Measurements from ENCODE around the gene TBC1D22A.

Gene TBC1D22A

DNA sequence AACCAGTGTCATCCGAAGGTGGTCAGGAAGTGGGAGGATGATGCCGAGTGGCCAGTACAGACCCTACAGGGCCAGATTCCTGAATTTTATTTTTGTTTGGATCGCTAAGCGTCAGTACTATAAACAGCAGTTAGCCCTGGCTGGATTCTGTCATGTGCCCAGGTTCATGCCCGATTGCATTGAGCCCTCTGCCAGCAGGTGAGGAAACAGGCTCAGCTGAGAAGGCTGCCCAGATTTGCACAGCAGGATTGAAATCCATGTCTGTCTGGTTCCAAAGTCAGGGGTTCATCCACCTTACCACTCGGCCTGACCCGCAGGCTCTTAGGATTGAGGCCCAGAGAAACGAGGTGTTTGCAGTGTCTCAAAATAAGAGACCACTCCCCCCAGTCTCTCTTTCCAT lies 9.1 kb upstream of the TBC1D22A start:
- no peak for DNase-seq (ENCODE audit: low spot score)

DNA sequence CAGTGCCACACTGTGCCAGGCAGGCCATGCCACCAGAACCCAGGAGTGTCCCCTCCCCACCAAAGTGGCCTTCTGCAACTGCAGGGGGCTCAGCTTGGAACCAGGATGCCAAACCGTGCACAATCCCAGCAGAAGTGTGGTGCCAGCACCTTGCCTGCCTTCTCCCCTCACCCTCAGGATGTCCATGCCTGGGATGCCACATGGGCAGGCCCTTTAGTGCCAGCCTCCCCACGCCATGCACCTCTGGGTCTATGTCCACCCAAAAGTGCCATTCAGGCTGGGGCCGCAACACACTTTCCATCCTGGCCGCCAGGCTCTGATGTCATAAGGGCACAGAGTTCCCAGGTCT lies 8.7 kb upstream of the TBC1D22A start:
- DNase-seq (ENCODE audit: low spot score), result no peak

DNA sequence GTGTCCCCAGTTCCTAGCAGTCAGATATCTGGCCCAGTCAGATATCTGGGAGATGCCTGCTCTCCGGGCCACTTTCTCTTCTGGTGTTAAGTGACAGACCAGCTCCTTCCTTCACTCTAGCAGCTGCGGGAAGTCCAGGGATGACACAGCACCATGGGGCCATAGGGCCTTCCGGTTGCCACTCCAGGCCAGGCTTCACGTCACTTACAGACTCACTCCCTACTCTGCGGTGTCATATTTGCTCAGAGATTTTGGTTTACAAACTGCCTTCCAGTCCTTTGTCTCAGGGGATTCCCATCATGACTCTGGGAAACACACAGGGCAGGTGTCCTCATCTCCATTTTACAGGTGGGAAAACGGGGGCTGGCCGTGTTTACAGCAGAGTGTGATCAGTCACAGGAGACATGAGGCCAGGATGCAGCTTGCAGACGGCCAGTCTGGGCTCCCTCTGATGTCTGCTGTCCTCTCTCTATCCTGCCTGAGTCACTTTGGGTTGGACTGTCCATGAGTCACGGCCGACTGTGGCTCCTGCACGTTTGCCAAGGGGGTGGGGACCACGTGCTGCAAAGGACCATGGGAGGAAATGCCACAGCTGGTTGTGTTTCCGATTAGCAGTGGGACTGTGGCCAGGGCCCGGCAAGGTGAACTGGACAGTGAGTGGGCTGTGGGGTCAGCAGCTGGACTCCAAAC lies 8.2 kb upstream of the TBC1D22A start:
- peak; percentile 98 for DNase-seq (ENCODE audit: low spot score)

DNA sequence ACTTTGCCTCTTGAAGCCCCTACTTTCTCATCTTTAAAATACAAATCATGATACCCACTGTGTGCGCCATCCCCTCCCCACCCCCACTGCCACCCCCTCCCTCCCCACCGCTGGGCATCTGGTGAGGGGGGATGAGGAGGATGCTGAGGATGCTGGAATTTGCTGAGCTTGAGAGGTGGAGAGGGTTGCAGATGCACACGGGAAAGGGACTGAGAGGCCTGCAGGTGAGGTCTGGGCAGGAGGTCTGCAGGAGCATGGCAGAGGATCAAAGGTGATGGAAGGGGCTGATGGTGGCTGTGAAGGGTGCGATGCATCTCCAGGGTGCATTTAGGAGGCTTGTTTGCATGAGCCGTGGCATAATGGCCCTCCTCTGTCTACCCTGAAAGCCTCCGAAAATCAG lies 7.6 kb upstream of the TBC1D22A start:
- no peak for DNase-seq (ENCODE audit: low spot score)

DNA sequence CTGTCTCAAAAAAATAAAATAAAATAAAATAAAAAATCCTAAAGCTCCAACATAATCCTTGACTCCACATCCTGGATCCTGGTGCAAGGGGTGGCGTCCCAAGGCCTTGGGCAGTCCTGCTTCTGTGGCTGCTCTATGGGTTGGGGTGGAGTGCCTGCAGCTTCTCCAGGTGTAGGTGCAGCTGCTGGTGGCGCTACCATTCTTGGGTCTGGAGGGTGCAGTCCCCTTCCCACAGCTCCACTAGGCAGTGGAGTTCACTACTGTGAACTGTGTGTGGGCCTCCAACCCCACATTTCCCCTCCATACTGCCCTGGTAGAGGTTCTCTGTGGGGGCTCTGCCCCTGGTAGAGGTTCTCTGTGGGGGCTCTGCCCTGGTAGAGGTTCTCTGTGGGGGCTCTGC lies 6.9 kb upstream of the TBC1D22A start:
- no peak for DNase-seq (ENCODE audit: low spot score)

DNA sequence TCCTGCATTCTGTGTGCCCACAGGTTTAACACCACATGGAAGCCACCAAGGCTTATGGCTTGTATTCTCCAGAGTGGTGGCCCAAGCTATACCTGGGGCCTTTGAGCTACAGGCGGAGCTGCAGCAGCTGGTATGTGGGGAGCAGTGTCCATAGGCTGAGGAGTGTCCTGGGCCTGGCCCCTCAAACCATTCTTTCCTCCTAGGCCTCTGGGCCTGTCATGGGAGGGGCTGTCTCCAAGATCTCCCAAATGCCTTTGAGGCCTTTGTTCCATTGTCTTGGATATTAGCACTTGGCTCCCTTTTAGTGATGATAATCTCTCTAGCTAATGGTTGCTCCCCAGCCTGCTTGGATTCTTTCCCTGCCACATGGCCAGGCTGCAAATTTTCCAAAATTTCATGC lies 6.4 kb upstream of the TBC1D22A start:
- no peak for DNase-seq (ENCODE audit: low spot score)

DNA sequence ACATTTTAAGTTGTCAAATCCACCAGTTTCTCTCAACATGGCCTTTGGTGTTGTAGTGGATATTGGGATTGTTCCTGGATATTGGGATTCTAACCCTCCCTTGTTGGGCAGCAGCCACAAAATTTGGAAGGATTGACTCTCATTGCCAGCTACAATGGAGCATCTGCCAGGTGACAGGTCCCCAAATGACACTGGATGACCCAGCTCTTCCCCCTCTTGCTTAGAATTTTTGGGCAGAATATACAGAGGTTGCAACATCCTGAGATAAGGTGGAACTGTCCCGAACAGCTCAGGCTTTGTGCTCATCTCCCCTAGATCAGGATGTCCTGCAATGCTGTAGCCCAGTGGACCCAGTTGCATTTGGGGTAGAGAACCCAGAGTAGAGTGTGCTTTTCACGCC lies 5.3 kb upstream of the TBC1D22A start:
- no peak for DNase-seq (ENCODE audit: low spot score)

DNA sequence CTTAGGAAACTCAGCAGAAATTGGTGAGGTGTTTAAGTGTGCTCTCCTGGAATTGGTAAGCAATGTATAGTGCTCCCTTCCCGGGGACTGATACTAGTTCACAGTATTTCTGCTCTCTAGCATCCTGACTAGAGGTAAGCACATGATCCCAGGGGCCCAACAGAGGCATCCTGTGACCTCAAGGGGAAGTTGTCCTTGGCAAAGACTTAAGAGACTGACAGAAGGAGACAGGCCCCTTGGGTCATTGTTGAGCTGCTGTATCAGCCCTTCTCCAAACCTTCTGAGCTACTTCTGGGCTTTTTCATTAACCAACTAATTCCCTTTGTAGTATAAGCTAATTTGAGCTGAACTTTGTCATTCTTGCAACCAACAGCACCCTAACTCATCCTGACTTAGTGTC lies 4.3 kb upstream of the TBC1D22A start:
- DNase-seq (ENCODE audit: low spot score), result no peak

DNA sequence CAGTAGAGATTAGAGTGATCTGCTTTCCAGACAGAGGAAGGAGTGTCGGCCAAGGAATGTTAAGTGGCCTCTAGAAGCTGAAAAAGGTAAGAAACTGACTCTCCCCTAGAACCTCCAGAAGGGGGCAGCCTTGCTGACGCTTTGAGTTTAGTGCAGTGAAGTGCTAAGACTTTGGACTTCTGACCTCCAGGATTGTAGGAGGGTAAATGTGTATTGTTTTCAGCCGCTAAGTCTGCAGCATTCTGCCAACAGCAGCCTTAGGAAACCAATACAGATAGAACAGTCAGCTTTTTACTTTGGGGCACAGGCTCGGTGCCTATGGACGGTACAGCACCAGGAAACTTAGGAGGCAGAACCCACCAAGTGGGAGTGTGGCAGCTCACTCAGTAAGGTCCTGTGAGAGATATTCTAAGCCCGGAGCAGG lies 3.6 kb upstream of the TBC1D22A start:
- peak; percentile 46 for DNase-seq (ENCODE audit: low spot score)

DNA sequence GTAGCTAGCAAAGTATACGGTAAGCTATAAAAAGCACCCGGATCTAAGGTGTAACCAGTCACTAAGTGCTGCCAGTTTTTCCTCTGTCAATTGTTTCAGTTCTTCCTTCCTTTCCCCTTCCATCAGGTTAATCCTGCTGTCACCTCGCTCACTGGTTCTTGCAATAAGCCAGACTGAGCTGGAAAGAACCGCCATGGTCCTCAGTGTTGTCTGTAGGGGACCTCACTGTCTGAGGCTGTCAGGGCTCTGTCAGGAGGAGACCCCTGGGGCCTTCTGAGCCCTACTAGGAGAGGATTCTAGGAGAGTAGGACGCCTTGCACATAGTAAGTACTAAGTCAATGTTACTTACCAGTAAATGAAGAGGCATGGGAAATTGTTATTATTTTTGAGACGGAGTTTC lies 1.4 kb upstream of the TBC1D22A start:
- no peak for DNase-seq (ENCODE audit: low spot score)

DNA sequence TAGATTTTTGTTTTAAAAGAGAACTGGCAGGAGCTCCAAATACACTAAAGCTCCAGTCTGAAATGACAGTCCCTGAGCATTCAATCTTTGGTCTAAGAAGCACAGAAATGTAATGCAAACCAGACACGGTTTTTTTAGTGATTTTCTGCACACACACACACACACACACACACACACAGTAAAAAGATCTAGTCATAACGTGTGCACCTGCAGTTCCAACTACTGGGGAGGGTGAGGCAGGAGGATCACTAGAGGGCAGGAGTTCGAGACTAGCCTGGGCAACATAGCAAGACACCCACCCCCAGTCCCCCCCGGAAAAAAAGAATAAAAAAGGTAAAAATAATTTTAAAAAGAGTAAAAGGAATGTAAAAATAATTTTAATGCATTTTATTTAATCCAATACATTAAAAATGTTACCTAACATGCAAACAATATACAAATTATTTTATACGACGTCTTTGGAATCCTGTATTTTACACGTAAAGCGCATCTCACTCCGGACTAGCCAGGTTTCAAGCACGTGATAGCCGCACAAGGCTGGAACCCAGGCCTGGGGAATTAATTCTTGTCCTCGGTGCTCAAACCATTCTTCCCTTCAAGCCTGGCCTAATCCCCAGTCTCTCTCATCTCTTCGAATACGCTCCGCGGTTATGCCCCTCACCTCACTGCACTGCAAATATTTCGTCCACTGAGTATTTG lies 762 bp upstream of the TBC1D22A start:
- peak; percentile 21 for DNase-seq (ENCODE audit: low spot score)

DNA sequence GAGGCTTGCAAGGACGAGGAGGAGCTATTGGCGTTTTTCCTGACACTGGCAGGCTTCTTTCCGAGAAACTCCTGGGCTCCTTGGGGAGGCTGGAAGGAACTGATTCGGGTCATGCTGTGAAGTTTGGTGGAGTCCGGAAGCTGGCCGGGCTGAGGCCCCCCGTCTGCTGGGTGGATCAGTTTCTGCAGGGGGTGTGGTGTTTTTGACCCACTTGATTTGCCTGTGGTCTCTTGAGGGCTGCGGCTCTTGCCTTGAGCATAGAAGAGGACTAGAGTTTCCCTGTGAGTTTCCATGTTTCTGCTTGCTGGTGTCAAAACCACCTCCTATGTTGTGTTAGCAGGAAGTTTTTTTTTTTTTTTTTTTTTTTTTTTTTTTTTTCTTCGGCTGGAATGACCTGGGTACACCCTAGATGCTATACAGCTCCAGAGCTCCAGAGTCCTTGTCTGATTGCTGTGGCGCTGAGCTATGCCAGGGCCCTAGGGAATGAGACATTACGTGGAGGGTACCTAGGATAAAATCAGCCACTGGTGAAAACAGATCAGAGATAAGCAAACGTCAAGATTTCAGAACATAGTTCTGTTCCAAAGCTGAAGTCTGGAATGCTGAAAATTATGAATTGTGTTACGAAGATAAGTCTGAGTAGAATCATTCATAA lies 728 bp downstream of the TBC1D22A start:
- peak; percentile 17 for DNase-seq (ENCODE audit: low spot score)

DNA sequence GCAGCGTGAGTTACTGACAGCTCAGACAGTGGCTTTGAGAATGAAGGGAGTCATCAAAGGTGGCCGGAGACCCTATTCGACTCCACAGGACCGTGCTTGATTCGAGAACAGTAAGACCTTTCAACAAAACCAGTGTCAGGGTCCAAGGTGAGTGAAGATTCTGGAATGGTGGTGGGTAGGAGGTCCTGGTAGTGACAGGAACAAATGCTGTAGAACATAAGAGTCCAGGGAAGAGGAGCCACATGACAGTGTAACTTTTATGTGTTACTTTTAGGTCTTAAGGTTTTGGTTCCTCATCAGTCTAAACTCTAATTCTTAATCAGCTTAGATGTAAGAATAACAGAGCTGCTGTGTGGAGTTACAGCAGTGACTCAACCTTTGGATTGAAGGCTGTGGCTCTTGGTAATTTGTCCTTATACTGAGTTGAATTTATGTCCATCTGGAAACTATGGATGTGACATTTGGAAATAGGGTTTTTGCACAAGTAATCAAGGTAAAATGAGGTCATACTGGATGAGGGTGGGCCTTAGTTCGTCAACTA lies 1.8 kb downstream of the TBC1D22A start:
- DNase-seq (ENCODE audit: low spot score), result peak; percentile 20

DNA sequence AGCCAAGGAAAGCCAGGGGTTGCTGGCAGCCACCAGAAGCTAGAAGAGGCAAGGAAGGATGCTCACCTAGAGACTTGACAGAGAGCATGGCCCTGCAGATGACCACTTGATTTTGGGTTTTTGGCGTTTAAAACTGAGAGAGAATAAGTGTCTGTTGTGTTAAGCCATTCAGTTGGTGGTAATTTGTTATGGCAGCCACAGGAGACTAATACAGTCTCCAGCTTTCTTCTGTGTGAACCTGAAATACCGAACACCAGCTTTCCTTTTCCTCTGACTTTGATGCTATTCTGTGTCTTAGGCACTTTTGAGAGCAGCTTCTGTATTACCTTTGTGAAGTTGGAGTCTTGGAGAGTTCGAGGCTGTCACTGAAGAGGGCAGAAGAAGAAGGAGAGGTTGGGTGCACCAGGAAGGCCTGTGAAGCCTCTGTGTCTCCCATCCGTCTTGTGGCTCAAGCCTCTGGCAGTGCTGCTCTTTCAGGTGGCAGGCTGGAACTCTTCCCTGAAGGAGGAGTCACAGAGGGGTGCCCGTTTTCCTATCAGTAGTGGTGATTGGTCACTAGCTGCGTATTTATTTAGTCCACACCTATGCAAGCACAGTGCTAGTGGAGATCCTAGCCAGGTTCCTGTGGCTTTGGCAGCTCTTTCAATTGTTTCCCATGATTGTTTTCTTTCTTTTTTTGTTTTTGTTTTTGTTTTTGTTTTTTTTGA lies 2.5 kb downstream of the TBC1D22A start:
- no peak for DNase-seq (ENCODE audit: low spot score)

DNA sequence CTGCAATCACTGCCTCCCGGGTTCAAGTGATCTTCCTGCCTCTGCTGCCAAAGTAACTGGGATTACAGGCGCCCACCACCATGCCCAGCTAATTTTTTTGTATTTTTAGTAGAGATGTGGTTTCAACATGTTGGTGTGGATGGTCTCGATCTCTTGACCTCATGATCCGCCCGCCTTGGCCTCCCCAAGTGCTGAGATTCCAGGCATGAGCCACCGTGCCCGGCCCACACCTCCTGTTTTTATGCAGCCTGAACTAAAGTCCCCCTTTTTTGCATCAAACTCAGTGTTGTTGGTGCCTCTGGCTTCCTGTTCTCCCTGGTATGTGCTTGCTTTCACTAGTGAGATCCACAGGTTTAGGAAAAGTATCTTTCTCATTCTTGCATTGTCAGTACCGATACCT lies 4.2 kb downstream of the TBC1D22A start:
- DNase-seq (ENCODE audit: low spot score), result no peak

DNA sequence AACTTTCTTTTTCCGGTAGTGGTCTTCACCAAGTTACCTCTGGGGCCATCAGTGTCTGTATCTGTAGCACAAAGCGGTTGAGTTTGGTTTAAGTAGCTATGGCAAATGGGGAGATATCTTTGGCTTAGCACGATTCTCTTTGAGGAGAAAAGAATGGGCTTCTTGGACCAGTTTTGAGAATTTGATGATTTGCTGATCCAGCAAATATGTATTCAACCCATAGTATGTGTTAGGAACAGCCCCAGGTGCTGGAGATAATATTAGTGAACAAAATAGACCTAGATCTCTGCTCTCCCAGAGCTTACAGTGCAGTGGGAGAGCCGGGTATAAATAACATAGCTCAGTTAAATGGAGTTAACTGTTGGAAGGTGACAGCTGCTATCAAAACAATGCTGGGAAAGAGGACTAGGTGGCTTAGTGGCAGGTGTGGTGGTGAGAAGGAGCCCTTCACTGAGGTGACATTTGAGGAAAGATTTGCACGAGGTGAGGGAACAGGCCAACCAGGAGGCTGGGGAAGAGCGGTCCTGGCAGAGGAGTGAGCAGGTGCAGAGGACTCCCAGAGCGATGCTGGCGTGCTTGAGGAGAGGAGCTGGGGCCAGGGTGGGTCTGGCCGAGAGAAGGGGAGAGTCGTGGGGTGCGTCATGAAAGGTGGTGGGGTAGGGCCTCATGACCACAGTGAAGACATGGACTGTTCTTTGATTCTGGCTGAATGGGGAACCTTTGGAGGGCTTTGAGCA lies 5.0 kb downstream of the TBC1D22A start:
- DNase-seq (ENCODE audit: low spot score), result no peak

DNA sequence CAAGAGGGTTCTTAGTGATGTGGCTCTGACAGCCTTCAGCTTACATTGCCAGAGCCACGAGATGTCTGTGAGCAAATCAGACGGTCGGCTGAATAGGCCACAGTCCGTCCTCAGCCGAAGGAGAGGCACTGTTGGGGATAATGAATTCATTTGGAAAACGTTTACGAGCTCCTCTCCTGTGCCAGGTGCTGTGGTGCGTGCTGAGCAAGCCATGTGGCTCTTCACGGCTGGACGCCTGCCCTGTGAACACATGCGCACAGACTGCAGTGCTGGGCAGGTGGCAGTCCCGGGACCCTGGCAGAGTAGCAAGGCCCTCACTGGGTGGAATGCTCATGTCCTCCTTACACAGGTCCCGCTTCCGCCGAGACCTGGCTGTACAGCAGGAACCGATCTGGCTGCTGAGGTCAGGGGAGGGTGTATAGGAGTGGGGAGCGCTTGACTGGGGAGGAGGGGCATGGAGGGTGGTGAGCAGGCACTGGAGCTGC lies 6.8 kb downstream of the TBC1D22A start:
- DNase-seq (ENCODE audit: low spot score), result no peak

DNA sequence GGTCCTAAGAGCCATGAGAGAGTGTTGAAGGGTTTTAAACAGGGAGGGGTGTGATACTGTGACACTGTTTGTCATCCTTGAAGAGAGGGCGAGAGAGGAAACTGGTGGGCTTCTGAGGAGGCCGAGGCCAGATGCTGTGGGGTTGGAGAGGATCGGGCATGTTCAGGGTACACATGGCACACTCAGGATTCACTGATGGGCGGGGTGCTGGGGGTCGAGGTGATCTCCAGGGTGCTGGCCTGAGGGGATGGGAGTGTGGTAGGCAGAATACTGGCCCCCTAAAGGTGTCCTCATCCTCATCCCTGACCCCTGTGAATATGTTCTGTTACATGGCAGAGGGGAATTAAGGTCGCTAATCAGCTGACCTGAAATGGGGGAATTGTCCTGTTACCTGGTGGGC lies 7.3 kb downstream of the TBC1D22A start:
- no peak for DNase-seq (ENCODE audit: low spot score)

DNA sequence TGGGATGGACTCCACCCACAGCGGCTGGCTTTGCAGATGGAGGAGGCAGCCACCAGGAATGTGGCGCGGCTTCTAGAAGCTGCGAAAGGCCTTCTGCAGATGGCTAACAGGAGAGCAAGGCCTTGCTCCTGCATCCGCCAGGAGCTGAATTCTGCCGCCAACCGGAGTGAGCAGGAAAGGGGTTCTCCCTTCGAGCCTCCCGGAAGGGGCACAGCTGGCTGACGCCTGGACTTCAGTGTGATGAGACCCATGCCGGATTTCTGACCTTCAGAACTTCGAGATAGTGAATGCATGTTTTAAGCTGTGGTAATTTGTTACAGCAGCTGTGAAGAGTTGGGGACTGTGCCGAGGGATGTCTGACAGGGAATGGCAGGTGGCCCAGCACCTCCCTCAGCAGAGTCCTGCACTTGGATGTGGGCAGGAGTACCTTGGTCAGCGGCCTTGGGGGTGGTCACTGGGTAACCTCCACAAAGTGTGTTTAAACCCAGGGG lies 7.7 kb downstream of the TBC1D22A start:
- no peak for DNase-seq (ENCODE audit: low spot score)

DNA sequence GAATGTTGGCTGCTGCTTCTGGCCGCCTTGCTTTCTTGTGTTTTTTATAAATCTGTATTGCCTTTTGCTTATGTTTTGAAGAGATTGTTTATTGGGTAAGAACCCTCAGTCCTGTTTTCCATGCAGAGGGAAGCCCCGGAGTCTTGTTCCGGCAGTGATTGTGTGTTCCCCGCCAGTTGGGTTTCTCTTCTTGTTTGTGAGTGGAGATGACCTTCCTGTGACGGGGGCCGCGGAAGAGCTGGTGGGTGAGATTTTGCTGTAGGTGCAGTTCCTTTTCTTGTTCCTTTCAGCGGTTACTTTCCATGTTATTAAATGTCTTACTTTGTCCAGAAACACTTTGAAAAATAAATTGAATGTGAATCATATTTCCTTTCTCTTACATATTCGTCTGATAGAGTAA lies 8.3 kb downstream of the TBC1D22A start:
- DNase-seq (ENCODE audit: low spot score), result no peak

DNA sequence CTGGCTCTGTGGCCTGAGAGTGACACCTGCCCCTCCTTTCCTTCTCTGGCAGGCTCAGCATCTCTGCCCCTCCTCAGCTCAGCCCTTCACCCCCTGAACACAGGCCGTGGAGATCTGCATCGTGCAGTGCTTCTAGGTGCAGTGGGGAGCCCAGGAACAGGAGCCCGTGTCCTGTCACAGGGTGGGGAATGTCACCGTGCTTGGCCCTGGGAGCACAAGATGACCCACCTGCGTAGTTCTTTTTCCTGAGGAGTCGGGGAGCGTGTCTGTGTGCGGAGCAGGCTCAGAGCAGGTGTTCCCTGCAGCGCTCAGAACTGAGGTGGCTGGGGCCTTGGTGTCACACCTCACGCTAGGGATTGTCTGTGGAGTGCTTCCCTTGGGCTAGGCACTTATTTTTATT lies 10.6 kb downstream of the TBC1D22A start:
- DNase-seq (ENCODE audit: low spot score), result no peak
